ENCODE results near the gene TNF.

DNA sequence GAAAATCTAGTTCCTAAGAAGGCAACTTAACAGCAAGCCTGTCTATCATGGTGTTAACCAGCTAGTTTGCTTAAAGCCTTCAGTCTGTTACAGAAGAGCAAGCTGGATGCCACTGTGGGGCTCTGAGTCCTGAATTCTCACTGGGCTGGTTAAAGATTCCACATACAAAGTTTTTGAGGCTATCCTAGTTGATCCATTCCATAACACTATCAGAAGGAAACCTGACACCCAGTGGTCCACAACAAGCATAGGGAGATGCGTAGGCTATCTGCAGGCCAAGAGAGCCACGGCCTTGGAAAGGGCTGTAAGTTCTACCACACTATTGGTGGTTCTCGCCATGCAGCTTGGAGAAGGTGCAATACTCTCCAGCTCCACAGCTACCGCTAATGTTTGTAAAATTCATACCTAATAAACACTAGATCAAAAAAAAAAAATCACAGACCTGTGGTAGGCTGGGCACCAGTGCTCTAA lies 47.0 kb upstream of the TNF start:
- TF ChIP-seq, protein P1, sequence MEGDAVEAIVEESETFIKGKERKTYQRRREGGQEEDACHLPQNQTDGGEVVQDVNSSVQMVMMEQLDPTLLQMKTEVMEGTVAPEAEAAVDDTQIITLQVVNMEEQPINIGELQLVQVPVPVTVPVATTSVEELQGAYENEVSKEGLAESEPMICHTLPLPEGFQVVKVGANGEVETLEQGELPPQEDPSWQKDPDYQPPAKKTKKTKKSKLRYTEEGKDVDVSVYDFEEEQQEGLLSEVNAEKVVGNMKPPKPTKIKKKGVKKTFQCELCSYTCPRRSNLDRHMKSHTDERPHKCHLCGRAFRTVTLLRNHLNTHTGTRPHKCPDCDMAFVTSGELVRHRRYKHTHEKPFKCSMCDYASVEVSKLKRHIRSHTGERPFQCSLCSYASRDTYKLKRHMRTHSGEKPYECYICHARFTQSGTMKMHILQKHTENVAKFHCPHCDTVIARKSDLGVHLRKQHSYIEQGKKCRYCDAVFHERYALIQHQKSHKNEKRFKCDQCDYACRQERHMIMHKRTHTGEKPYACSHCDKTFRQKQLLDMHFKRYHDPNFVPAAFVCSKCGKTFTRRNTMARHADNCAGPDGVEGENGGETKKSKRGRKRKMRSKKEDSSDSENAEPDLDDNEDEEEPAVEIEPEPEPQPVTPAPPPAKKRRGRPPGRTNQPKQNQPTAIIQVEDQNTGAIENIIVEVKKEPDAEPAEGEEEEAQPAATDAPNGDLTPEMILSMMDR (IDR thresholded peaks at IDR 0.05; ENCODE audit: low read depth, low read length, poor library complexity, severe bottlenecking), result no peak
- TF ChIP-seq EZH2phosphoT487 (IDR thresholded peaks at IDR 0.05; ENCODE audit: borderline replicate concordance, low read length), result no peak
